ENCODE measurements around the gene MAPK1.
"Not testable (repeated sequence)": the region's sequence is repeated elsewhere in the genome, so short reads cannot be mapped to it uniquely, and the experiment has no call there.

Gene MAPK1

DNA sequence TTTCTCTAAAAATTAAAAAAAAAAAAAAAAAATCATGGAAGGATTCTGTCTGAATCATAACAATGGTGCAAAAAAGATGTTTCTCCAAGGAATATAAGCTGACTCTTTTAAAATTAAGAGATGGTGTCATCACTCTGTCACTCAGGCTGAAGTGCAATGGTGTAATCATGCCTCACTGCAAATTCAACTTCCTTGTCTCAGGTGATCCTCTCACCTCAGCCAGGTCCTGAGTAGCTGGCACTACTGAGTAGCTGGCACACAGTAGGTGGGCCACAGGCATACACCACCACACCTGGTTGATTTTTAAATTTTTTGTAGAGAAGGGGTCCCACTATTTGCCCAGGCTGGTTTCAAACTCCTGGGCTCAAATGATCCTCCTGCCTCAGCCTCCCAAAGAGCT, 77.1 kb downstream of the MAPK1 start:
- TF ChIP-seq, protein P1, sequence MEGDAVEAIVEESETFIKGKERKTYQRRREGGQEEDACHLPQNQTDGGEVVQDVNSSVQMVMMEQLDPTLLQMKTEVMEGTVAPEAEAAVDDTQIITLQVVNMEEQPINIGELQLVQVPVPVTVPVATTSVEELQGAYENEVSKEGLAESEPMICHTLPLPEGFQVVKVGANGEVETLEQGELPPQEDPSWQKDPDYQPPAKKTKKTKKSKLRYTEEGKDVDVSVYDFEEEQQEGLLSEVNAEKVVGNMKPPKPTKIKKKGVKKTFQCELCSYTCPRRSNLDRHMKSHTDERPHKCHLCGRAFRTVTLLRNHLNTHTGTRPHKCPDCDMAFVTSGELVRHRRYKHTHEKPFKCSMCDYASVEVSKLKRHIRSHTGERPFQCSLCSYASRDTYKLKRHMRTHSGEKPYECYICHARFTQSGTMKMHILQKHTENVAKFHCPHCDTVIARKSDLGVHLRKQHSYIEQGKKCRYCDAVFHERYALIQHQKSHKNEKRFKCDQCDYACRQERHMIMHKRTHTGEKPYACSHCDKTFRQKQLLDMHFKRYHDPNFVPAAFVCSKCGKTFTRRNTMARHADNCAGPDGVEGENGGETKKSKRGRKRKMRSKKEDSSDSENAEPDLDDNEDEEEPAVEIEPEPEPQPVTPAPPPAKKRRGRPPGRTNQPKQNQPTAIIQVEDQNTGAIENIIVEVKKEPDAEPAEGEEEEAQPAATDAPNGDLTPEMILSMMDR (conservative IDR thresholded peaks at IDR 0.05; ENCODE audit: control insufficient read depth, insufficient read depth, low read depth, low read length), result no peak
- no peak for DNase-seq (ENCODE audit: low read depth)
- no peak overlapping the region for H3K4me3 ChIP-seq (ENCODE audit: control insufficient read depth, low read depth, low read length)

DNA sequence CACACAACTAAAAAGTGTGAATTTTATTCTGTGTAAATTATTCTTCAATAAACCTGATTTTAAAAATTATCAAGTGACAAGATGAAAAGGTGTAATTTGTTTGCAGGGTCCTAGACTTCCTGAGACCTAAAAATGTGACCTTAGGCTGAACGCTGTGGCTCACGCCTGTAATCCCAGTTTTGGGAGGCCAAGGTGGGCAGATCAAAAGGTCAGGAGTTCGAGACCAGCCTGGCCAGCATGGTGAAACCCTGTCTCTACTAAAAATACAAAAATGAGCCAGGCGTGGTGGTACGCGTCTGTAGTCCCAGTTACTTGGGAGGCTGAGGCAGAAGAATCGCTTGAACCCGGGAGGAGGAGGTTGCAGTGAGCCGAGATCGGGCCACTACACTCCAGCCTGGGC, 79.9 kb downstream of the MAPK1 start:
- DNase-seq (ENCODE audit: low read depth); H3K4me3 ChIP-seq (ENCODE audit: control insufficient read depth, low read depth, low read length): not testable (repeated sequence)

DNA sequence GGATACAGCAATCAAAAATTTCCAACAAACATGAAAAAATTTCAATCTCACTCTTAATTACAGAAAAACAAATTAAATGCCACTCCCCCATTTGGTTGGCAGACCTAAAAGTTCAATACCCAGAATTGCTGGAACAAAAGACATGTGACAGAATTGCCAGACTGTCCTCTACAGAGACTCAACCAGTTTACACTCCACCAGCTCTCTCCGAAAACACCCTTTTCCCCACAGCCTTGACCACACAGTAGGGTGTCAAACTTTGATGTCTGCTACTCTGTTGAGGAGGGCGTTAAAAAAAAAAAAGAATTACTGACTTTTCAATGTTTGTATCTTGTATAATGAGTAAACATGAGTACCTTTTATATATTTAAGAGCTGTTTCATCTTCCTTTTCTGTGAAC, 87.2 kb downstream of the MAPK1 start:
- H3K4me3 ChIP-seq (ENCODE audit: control insufficient read depth, low read depth, low read length), result no peak overlapping the region
- DNase-seq (ENCODE audit: low read depth), result no peak
- TF ChIP-seq, protein P1 (conservative IDR thresholded peaks at IDR 0.05; ENCODE audit: control insufficient read depth, insufficient read depth, low read depth, low read length), result no peak

DNA sequence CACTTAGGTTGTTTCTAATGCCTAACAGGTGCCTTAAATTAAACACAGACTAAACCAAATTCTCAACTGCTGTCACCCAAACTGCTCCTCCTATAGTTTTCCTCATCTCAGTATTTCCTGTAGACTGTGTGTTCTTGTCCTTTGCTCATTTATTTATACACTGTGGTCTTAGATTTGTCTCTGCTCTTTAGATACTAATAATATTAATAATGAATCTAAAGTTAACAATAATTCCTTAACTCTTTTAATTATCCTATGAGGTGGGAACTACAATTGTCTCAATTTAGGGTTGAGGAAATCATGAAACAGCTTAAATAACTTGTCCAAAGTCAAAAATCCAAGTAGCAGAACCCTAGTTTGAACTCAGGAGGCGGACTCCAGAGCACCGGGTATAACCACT, 88.0 kb downstream of the MAPK1 start:
- TF ChIP-seq, protein P1 (conservative IDR thresholded peaks at IDR 0.05; ENCODE audit: control insufficient read depth, insufficient read depth, low read depth, low read length), result no peak
- peak; percentile 37 for DNase-seq (ENCODE audit: low read depth)
- H3K4me3 ChIP-seq (ENCODE audit: control insufficient read depth, low read depth, low read length), result no peak overlapping the region

DNA sequence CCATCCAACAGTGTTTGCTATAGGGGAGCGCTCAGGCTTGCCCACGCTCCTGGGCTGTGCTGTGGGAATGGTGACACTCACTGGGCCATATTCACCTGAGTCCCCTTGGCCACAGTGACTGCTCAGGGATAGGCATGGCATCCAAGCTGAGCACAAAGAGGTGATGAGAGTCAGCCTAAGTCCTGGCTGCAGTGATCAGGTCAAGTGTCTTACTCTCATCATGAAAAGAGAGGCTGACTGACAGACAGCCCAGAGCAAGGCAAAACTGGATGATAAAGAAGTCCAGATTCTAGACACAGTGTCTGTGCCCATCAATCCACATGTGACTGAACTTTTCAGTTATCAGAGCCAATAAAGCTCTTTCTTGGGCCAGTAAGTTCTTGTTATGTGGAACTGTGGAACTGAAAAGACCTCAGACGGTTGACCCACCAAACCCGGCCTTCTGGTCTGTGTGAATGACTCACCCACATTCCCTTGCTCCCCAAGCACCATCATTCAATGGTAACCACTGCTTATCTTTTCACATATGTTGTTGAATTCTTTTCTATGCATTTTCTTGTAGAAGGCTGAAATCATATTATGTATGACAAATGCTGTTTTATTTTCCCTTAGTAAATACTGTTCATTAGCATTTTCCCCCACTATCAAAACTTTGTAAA, 88.6 kb downstream of the MAPK1 start:
- TF ChIP-seq, protein P1 (conservative IDR thresholded peaks at IDR 0.05; ENCODE audit: control insufficient read depth, insufficient read depth, low read depth, low read length), result no peak
- DNase-seq (ENCODE audit: low read depth), result peak; percentile 78
- H3K4me3 ChIP-seq (ENCODE audit: control insufficient read depth, low read depth, low read length), result no peak overlapping the region

DNA sequence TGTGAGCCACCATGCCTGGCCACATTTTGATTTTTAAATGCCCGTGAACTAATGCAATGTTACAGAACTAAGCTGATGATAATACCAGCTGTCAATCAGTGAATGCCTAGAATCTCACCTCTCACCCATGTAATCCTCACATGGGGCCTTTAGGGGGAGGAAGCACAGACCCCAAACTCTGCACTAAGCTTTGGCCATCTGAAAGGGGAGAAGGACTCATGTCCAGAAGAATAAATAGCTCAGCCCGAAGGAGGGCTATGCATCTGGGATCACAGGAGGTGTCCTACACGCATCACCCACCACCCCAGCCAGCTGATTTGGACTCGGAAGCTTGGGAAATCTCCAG, 95.8 kb downstream of the MAPK1 start:
- no peak for DNase-seq (ENCODE audit: low read depth)
- H3K4me3 ChIP-seq (ENCODE audit: control insufficient read depth, low read depth, low read length), result no peak overlapping the region
- TF ChIP-seq, protein P1 (conservative IDR thresholded peaks at IDR 0.05; ENCODE audit: control insufficient read depth, insufficient read depth, low read depth, low read length), result no peak

DNA sequence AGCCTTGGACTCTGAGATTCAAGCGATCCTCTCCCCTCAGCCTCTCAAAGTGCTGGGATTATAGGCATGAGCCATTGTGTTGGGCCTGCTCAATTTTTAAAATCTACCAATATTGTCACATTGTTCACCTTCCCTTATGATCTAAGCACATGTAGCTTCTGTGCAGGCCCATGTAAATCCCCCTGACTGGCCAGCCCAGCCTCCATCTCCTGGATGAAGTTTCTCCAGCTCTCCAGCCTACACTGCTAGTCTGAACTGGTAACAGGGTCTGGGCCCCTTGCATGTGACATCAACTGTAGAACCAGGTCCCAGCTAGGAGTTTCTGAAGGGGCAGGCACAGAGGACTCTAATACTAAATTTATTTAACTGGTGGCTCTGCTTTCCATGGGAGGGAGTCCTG, 99.0 kb downstream of the MAPK1 start:
- TF ChIP-seq, protein P1 (conservative IDR thresholded peaks at IDR 0.05; ENCODE audit: control insufficient read depth, insufficient read depth, low read depth, low read length), result no peak
- no peak for DNase-seq (ENCODE audit: low read depth)

More for the DNA sequence above, 99.0 kb downstream of the MAPK1 start:
- H3K4me3 ChIP-seq (ENCODE audit: control insufficient read depth, low read depth, low read length), result no peak overlapping the region
